Measurements from ENCODE around the gene IL19.

DNA sequence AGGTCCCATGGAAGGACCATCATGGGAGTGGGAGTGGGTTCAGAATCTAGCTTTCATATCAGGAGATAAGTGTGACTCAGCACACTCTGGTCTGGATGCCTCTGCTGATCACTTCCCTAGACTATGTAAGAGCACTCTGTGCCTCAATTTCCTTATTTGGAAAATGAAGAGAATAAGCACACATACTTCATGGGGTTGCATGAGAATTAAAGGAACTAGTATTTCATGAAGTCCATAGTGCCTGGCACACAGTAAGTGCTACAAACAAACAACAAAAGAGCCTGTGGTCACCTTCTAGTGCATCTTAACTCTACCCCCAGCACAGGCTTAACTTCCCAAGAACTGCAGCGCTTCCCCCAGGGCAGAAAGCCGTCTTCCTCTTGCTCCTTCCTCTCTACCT lies 85.3 kb downstream of the IL19 start:
- TF ChIP-seq CTCF (conservative IDR thresholded peaks at IDR 0.05) = no peak
- no peak for TF ChIP-seq EZH2 (IDR thresholded peaks at IDR 0.05; ENCODE audit: low read depth)
